ENCODE data around the gene EFEMP1. TPM values are rescaled to one million over a fixed set of nuclear protein-coding genes. Genes with fewer than 3 reads are reported as not detected.

The EFEMP1 gene
- total and polyA plus RNA-seq, 12 donors: 15.7 to 157 (median 32.5) TPM

DNA sequence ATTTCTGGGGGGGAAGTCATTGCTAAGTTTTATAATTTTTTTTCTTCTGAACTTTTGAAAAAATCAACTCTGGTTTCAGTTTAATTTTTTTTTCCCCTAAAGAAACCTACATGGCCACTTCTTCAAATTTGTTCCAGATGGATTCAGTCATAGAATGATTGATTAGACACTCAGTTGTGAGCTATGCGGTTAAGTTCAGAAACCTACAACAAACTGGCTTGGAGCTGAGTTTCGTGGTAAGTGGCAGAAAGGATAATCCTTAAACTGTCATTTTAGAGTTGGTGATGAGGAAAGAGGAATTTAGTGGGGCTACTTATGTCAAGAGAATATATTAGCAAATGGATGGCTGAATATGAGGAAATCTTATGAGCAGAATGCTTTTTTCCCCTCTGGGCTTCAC, 23.7 kb downstream of the EFEMP1 start:
- H3K27me3 ChIP-seq: no peaks in the 10 kb centered on the region
- intact Hi-C loops (cut with DNase I): no loop called here
- no peaks in the 10 kb centered on the region for H3K36me3 ChIP-seq
- WGBS, 2 donors: 87 to 88% methylated on average over 2 of the region's 2 CpGs
- H3K9me3 ChIP-seq: peaks cover 0 to 17% (median 6%) of the 10 kb centered on the region in 11 donors
- no peak for DNase-seq
- no peak overlapping the region for H3K27ac ChIP-seq
- no peak for ATAC-seq
- no peak for TF ChIP-seq CTCF (IDR thresholded peaks at IDR 0.05)
- H3K4me3 ChIP-seq: no peak overlapping the region
- H3K4me1 ChIP-seq: peaks cover 0 to 4% (median 0%) of the 10 kb centered on the region in 9 donors

DNA sequence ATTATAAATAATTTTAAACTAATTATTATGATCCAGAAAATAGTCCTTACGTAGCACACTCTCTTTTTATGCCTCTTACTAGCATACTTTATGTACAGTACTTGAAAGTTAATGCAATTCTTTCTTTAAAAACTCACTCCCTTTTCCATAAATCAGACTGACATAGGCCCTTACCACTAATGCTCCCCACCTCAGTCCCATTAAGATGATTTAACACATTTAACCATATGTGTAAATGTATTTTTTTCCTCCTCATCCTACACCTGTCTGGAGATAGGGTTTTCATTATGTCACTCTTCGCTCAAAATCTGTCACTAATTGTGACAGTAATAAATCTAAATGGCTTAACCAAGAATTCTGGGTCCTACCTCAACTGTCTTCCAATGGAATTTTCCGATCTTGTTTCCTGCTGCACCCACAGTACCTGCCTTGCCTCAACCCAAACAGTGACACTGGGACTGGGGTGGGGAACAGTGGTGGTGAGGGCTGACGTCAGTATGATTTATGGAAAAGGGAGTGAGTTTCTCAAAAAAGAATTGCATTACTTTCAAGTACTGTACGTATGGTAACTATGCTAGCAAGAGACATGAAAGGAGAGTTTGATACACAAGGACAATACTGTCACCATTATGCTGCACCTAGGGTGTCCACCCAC, 25.1 kb downstream of the EFEMP1 start:
- Histone ChIP-seq H3K36me3 (no peaks in the 10 kb centered on the region), H3K27me3 (no peaks in the 10 kb centered on the region), H3K4me3 (no peak overlapping the region), H3K27ac (no peak overlapping the region), H3K9me3 (peaks cover 0 to 6% (median under 1%) of the 10 kb centered on the region in 11 donors), H3K4me1 (peaks cover 0 to 4% (median 0%) of the 10 kb centered on the region in 9 donors)
- 89 to 93% methylated on average over 5 of the region's 5 CpGs for WGBS, 2 donors
- ATAC-seq (no peak), DNase-seq (no peak)
- intact Hi-C loops (cut with DNase I): no loop called here
- TF ChIP-seq CTCF (IDR thresholded peaks at IDR 0.05): no peak

- no peaks in the 10 kb centered on the region for H3K9me3 ChIP-seq
- intact Hi-C loops (cut with DNase I): no loop called here
- H3K27me3 ChIP-seq: no peaks in the 10 kb centered on the region
- TF ChIP-seq CTCF (IDR thresholded peaks at IDR 0.05): no peak
- no peak overlapping the region for H3K27ac ChIP-seq
- peaks cover 0 to 11% (median 0%) of the 10 kb centered on the region in 9 donors for H3K4me1 ChIP-seq
- ATAC-seq (no peak), DNase-seq (no peak)
- H3K4me3 ChIP-seq: no peak overlapping the region
- no peaks in the 10 kb centered on the region for H3K36me3 ChIP-seq
Observed at GRCh38 chr2:55896633-55897032, 26.9 kb downstream of the EFEMP1 start.

DNA sequence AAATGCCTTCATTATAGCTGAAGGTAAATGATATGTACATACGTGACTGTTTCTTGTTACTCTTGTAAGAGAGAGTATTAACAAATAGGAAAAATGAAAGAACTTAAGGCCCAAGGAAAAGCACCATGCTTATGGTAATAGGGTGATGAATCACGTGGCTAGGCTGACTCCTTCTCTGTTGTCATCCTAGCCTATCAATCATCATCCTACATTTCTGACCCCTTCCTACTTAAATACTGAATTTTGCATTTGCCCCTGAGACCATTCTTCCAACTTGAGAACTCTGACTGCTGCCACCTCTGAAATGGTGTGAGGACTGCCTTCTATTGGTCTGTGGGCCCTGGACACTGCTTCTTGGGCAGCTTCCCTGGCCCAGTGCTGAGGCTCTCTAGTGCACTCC, 28.9 kb downstream of the EFEMP1 start:
- H3K27me3 ChIP-seq: no peaks in the 10 kb centered on the region
- no peaks in the 10 kb centered on the region for H3K9me3 ChIP-seq
- TF ChIP-seq CTCF (IDR thresholded peaks at IDR 0.05): no peak
- ATAC-seq (no peak), DNase-seq (no peak)
- no peak overlapping the region for H3K27ac ChIP-seq
- WGBS, 2 donors: 85 to 91% methylated on average over 2 of the region's 2 CpGs
- intact Hi-C loops (cut with DNase I): no loop called here
- H3K4me3 ChIP-seq: no peak overlapping the region
- no peaks in the 10 kb centered on the region for H3K36me3 ChIP-seq
- H3K4me1 ChIP-seq: peaks cover 0 to 12% (median 0%) of the 10 kb centered on the region in 9 donors

Data from heart right ventricle (tissue), 16 donors.